ENCODE data around the gene SLC35B2. TPM values are rescaled to one million over a fixed set of nuclear protein-coding genes. Genes with fewer than 3 reads are reported as not detected.

The SLC35B2 gene
- total RNA-seq, 2 donors from 2014 or later: 31.1 to 33.9 TPM

- ATAC-seq (peak; percentile 17), DNase-seq (peak in 3 of 4 donors; percentile 32 to 37 (median 34))
- H3K9me3 ChIP-seq: no peaks in the 10 kb centered on the region
- peak overlapping the region; percentile 89 to 94 (median 92) for H3K27ac ChIP-seq
- TF ChIP-seq POLR2A (IDR thresholded peaks at IDR 0.05) (no peak), CTCF (IDR thresholded peaks at IDR 0.05) (no peak)
- peak overlapping the region in 1 of 2 donors; percentile 94 for H3K4me3 ChIP-seq
- no peaks in the 10 kb centered on the region for H3K27me3 ChIP-seq
- H3K4me1 ChIP-seq: peaks cover 60% of the 10 kb centered on the region
- H3K36me3 ChIP-seq (replicated peaks in 1 of 2; ENCODE audit: insufficient read depth in 1 of 2, low read depth in 2 of 2): peaks cover 28 to 35% of the 10 kb centered on the region in 2 donors
- intact Hi-C loops (cut with DNase I): no loop called here
- 12 to 17% methylated on average over 10 to 15 of the region's 15 CpGs for WGBS, 2 donors
Observed at GRCh38 chr6:44255871-44256774, 1.2 kb downstream of the SLC35B2 start.

- intact Hi-C loops (cut with DNase I): no loop called here
- no peak for TF ChIP-seq CTCF (IDR thresholded peaks at IDR 0.05)
- no peak for TF ChIP-seq POLR2A (IDR thresholded peaks at IDR 0.05)
- WGBS, 2 donors: 45 to 52% methylated on average over 16 of the region's 16 CpGs
- Histone ChIP-seq H3K9me3 (no peaks in the 10 kb centered on the region), H3K27me3 (no peaks in the 10 kb centered on the region), H3K4me1 (peaks cover 68% of the 10 kb centered on the region), H3K4me3 (no peak overlapping the region), H3K27ac (peak overlapping the region in 2 of 4 donors; percentile 92 to 93), H3K36me3 (replicated peaks in 1 of 2; ENCODE audit: insufficient read depth in 1 of 2, low read depth in 2 of 2) (peaks cover 37 to 43% of the 10 kb centered on the region in 2 donors)
- peak in 1 of 4 donors; percentile 22 for DNase-seq
- no peak for ATAC-seq
Observed at GRCh38 chr6:44255105-44255808, 2.1 kb downstream of the SLC35B2 start.

DNA sequence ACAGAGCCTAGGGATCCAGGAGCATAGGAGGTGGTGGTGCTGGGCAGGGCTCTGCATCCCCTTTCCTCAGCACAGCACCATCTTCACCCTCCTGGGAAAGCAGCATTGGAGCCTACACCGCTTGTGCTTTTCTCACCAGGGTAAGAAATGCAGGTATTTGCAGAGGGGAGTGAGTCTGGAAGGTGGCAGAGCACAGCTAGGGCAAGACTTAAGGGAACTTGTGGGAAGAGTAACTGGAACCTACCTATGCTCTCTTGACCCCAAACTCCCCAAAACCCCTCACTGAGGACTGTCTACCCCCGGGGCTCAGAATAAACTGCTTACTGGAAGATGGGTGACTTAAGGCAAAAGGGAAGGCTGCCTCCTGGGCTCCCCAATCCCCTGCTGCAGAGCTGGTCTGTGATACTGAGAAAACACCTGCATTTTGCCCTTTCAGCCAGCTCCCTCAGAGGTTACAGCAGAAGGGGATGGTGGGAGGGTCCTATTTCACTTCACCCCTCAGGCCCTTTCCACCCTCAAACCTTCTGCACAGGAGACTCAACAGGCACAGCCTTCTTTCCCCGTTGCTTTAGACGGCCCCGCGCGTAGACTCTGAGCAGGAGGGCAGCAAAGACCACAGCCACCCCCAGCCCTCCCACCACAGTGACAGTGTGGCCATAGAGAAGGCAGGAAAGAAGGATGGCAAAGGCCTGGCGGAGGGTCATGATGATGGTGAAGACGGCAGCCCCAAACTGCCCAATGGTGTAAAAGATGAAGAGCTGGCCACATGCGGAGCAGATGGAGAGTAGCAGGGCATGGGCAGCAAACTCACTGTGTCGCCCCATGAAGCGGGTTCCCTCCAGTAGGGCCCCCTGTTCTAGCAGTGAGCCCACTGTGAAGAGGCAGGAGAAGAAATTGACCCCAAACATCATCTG lies 2.9 kb downstream of the SLC35B2 start:
- Histone ChIP-seq H3K4me3 (no peak overlapping the region), H3K4me1 (peaks cover 76% of the 10 kb centered on the region), H3K36me3 (replicated peaks in 1 of 2; ENCODE audit: insufficient read depth in 1 of 2, low read depth in 2 of 2) (peaks cover 44 to 50% of the 10 kb centered on the region in 2 donors), H3K9me3 (no peaks in the 10 kb centered on the region), H3K27ac (no peak overlapping the region), H3K27me3 (no peaks in the 10 kb centered on the region)
- ATAC-seq (no peak), DNase-seq (no peak)
- intact Hi-C loops (cut with DNase I): no loop called here
- TF ChIP-seq CTCF (IDR thresholded peaks at IDR 0.05) (no peak), POLR2A (IDR thresholded peaks at IDR 0.05) (peak in 1 of 3 donors; percentile 11)
- WGBS, 2 donors: 78 to 82% methylated on average over 12 of the region's 12 CpGs

DNA sequence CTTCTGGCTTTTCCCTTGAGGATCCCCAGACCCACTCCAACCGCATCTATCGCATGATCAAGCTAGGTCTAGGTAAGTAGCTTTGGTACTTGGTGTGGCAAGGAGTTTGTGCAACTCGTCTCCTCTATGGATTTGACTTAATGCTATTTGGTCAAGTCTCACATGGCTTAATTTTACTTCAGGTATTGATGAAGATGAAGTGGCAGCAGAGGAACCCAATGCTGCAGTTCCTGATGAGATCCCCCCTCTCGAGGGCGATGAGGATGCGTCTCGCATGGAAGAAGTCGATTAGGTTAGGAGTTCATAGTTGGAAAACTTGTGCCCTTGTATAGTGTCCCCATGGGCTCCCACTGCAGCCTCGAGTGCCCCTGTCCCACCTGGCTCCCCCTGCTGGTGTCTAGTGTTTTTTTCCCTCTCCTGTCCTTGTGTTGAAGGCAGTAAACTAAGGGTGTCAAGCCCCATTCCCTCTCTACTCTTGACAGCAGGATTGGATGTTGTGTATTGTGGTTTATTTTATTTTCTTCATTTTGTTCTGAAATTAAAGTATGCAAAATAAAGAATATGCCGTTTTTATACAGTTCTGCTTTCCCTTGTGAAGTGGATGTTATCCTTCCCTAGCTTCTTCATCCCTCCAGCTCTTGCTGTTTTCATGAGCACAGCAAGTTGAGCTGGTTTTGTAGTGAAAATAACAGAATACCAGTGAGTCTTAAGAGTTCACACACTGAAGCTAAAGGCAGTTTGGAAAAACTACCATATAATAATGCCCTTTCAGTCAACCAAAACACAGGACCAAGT lies 3.8 kb downstream of the SLC35B2 start:
- peaks cover 44 to 54% of the 10 kb centered on the region in 2 donors for H3K36me3 ChIP-seq (replicated peaks in 1 of 2; ENCODE audit: insufficient read depth in 1 of 2, low read depth in 2 of 2)
- no peaks in the 10 kb centered on the region for H3K9me3 ChIP-seq
- TF ChIP-seq CTCF (IDR thresholded peaks at IDR 0.05): peak; percentile 21 to 44 (median 39)
- TF ChIP-seq POLR2A (IDR thresholded peaks at IDR 0.05): no peak
- H3K4me3 ChIP-seq: no peak overlapping the region
- peak; percentile 58 to 62 (median 59) for DNase-seq
- no peak for ATAC-seq
- peaks cover 86% of the 10 kb centered on the region for H3K4me1 ChIP-seq
- no peaks in the 10 kb centered on the region for H3K27me3 ChIP-seq
- no peak overlapping the region for H3K27ac ChIP-seq
- intact Hi-C loops (cut with DNase I): no loop called here
- WGBS, 2 donors: 60 to 66% methylated on average over 10 of the region's 10 CpGs

All from body of pancreas (tissue), 4 donors.